Astrocyte of the cerebellum (primary cell): Measurements from ENCODE around the gene RGL4.

ENCODE experiments used
- DNase-seq: peaks from one replicate; pipeline ENCODE4 v3.0.0-alpha.2; 2011; ENCODE audit warnings: low read depth
- H3K4me3 ChIP-seq: 2 replicates; pipeline ENCODE4 v1.5.1; 2011; ENCODE audit warnings: mild to moderate bottlenecking, low read depth, low read length, moderate library complexity
- CTCF ChIP-seq: IDR thresholded peaks from 2 replicates; pipeline ENCODE4 v1.5.1; 2012; ENCODE audit warnings: low read length, low read depth, moderate library complexity, mild to moderate bottlenecking; ENCODE audit errors: missing control alignments
- in situ Hi-C: cut with HindIII; loops from 2 replicates; pipeline ENCODE4 v1.10.0; 2017; ENCODE audit warnings: low sequenced_read_pairs

The RGL4 gene

GRCh38 chr22:23695141-23695540 lies 4.3 kb downstream of the RGL4 start:
- DNase-seq: no peak
- H3K4me3 ChIP-seq: no peak overlapping the region
- in situ Hi-C loops: no loop called here
- TF ChIP-seq CTCF: no peak

- no peak overlapping the region for H3K4me3 ChIP-seq
- TF ChIP-seq CTCF: no peak
- in situ Hi-C loops: no loop called here
- DNase-seq: no peak
These were observed 4.9 kb downstream of the RGL4 start for GRCh38 chr22:23695571-23696325.

GRCh38 chr22:23696326-23696851 lies 5.6 kb downstream of the RGL4 start:
- H3K4me3 ChIP-seq: no peak overlapping the region
- no peak for TF ChIP-seq CTCF
- DNase-seq: no peak
- in situ Hi-C loops: no loop called here

GRCh38 chr22:23697031-23697970 lies 6.5 kb downstream of the RGL4 start:
- H3K4me3 ChIP-seq: no peak overlapping the region
- no peak for TF ChIP-seq CTCF
- in situ Hi-C loops: no loop called here
- no peak for DNase-seq

DNA sequence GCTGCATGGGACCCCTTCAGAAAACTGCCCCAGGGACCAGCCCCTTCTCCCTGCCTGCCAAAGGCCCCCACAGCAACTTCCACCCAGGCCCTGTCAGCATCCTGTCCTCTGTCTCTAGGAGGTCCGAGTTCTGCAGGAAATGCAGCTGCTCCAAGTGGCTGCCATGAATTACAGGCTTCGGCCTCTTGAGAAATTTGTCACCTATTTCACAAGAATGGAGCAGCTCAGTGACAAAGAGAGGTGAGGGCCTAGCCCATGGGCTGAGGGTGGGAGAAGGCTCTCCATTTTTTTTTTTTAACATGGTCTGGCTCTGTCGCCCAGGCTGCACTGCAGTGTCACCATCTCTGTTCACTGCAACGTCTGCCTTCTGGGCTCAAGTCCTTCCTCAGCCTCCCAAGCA lies 7.3 kb downstream of the RGL4 start:
- TF ChIP-seq CTCF: no peak
- no peak overlapping the region for H3K4me3 ChIP-seq
- no peak for DNase-seq
- in situ Hi-C loops: no loop called here

- H3K4me3 ChIP-seq: no peak overlapping the region
- no peak for DNase-seq
- in situ Hi-C loops: no loop called here
- TF ChIP-seq CTCF: no peak
These were observed 7.9 kb downstream of the RGL4 start for GRCh38 chr22:23698673-23699235.
